ENCODE results near the gene MYO19.

Gene MYO19

DNA sequence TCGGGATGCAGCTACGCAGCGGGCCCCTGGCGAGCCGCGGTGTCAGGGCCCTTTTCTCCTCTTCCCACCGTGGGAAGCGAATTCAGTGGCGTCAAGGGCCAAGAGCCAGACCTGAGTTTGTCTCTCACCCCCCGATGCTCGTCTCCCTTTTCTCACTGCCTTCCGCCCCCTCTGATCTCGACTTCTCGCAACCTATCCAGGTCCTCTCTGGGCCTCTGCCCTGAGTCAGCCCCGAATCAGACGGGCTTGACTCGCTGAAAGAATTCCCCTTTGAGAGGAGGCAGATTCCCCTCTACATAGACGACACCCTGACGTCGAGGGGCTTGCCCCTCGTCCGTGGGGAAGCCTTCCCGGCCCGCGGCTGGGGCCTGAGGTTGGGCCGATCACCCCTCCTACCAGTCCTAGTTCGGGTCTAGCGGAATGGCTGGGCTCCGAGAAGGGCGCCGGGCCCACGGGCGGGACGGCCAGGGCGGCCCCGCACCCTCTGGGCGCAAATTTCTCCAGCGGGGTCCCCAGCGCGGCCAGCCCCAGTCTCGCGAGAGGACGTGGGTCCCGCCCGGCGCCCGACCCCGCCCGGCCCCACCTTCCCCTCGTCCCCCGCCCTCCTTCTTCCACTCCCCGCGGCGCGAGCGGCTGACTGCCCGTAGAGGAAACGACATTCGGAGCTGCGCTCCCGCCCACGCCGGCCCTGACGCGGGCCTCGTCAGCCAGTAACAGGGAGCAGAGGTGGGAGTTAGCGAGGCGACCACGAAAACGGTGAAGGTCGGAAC, 9.8 kb upstream of the MYO19 start, which contains the start of gene GGNBP2:
TSS of gene GGNBP2 (plus strand) at position 613 of the 770 bp plus-strand sequence. CDS start 806 bp downstream, outside the sequence.
- peak within 1 kb of the TSS; percentile 96 for H3K27ac ChIP-seq (ENCODE audit: extremely low read depth, low read depth, low read length)
- CTCF ChIA-PET, result interaction anchor here (2.9 kb wide), 1 partner anchor 11 kb away, joined by 15 read pairs; the partner anchor contains the start of genes MYO19 and PIGW
- peaks cover 11% of the 10 kb centered on the region for H3K4me1 ChIP-seq (ENCODE audit: control insufficient read depth, insufficient read depth, low read length)
- H3K36me3 ChIP-seq (ENCODE audit: control insufficient read depth in 2 of 2, insufficient read depth in 1 of 2, low read length in 2 of 2), result peaks cover 2 to 12% of the 10 kb centered on the region in 2 experiments
- POLR2A ChIA-PET, result interaction anchor here (0.6 to 4.3 kb wide), 17 partner anchors 8 to 1226 kb away, joined by 3 to 81 read pairs (median 4); partner anchors contain the start of genes DHRS11, MRM1, MYO19 and PIGW
- H3K9me3 ChIP-seq (ENCODE audit: control insufficient read depth, insufficient read depth, low read depth, low read length), result no peaks in the 10 kb centered on the region
- H3K4me3 ChIP-seq (ENCODE audit: low read depth, low read length), result peak within 1 kb of the TSS; percentile 99
- TF ChIP-seq ZNF138 (tag by site-specific recombination; IDR thresholded peaks at IDR 0.05; ENCODE audit: borderline replicate concordance) (no peak), ZNF341 (tag by site-specific recombination; IDR thresholded peaks at IDR 0.05; ENCODE audit: low read depth) (peak; percentile 56), ZNF549 (tag by site-specific recombination; IDR thresholded peaks at IDR 0.05) (no peak), ZNF157 (tag by site-specific recombination; IDR thresholded peaks at IDR 0.05) (no peak), ZNF580 (tag by site-specific recombination; IDR thresholded peaks at IDR 0.05) (no peak), ZNF394 (tag by site-specific recombination; IDR thresholded peaks at IDR 0.05; ENCODE audit: borderline replicate concordance) (no peak; the same call in 1 of the 2 replicates), ZNF202 (tag by site-specific recombination; IDR thresholded peaks at IDR 0.05; ENCODE audit: borderline replicate concordance) (no peak), GLI4 (tag by site-specific recombination; IDR thresholded peaks at IDR 0.05) (0 out of 2 replicates have a peak, but pooled peaks have one; percentile 47), TCF7L2 (IDR thresholded peaks at IDR 0.05; ENCODE audit: borderline replicate concordance, low read depth, low read length) (no peak), ZNF391 (tag by site-specific recombination; IDR thresholded peaks at IDR 0.05; ENCODE audit: borderline replicate concordance, low read depth) (peak; percentile 69; the same call in 1 of the 2 replicates), ZBTB1 (tag by site-specific recombination; IDR thresholded peaks at IDR 0.05) (peak; percentile 23; the same call in 1 of the 2 replicates), ZNF624 (tag by site-specific recombination; IDR thresholded peaks at IDR 0.05) (no peak), ZNF501 (tag by site-specific recombination; IDR thresholded peaks at IDR 0.05) (peak; percentile 24; the same call in 1 of the 2 replicates), SP3 (tag by site-specific recombination; IDR thresholded peaks at IDR 0.05) (peak; percentile 80), ZFP69B (tag by site-specific recombination; IDR thresholded peaks at IDR 0.05) (peak; percentile 88), ZNF423 (tag by site-specific recombination; IDR thresholded peaks at IDR 0.05) (peak; percentile 70; the same call in 1 of the 2 replicates), ZNF660 (tag by site-specific recombination; IDR thresholded peaks at IDR 0.05) (peak; percentile 70; the same call in 1 of the 2 replicates), ZNF639 (tag by site-specific recombination; IDR thresholded peaks at IDR 0.05) (0 out of 2 replicates have a peak, but pooled peaks have one; percentile 11), ZNF133 (tag by site-specific recombination; IDR thresholded peaks at IDR 0.05) (no peak), ZNF426 (tag by site-specific recombination; IDR thresholded peaks at IDR 0.05) (no peak), KLF10 (tag by site-specific recombination; IDR thresholded peaks at IDR 0.05) (peak; percentile 52), ZNF626 (tag by site-specific recombination; IDR thresholded peaks at IDR 0.05) (no peak), ZNF335 (tag by site-specific recombination; conservative IDR thresholded peaks at IDR 0.05) (peak; percentile 82), ZNF571 (tag by site-specific recombination; IDR thresholded peaks at IDR 0.05) (no peak), ZNF37A (tag by site-specific recombination; IDR thresholded peaks at IDR 0.05) (no peak), ZNF629 (tag by site-specific recombination; IDR thresholded peaks at IDR 0.05) (peak; percentile 49; the same call in 1 of the 2 replicates), PATZ1 (tag by site-specific recombination; IDR thresholded peaks at IDR 0.05) (peak; percentile 83), ZNF280C (tag by site-specific recombination; IDR thresholded peaks at IDR 0.05) (no peak), ZNF302 (tag by site-specific recombination; IDR thresholded peaks at IDR 0.05; ENCODE audit: low read depth) (no peak)
- TF ChIP-seq, protein P1, sequence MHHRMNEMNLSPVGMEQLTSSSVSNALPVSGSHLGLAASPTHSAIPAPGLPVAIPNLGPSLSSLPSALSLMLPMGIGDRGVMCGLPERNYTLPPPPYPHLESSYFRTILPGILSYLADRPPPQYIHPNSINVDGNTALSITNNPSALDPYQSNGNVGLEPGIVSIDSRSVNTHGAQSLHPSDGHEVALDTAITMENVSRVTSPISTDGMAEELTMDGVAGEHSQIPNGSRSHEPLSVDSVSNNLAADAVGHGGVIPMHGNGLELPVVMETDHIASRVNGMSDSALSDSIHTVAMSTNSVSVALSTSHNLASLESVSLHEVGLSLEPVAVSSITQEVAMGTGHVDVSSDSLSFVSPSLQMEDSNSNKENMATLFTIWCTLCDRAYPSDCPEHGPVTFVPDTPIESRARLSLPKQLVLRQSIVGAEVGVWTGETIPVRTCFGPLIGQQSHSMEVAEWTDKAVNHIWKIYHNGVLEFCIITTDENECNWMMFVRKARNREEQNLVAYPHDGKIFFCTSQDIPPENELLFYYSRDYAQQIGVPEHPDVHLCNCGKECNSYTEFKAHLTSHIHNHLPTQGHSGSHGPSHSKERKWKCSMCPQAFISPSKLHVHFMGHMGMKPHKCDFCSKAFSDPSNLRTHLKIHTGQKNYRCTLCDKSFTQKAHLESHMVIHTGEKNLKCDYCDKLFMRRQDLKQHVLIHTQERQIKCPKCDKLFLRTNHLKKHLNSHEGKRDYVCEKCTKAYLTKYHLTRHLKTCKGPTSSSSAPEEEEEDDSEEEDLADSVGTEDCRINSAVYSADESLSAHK (tag by site-specific recombination; IDR thresholded peaks at IDR 0.05), result no peak

All from HEK293 (cell line).